ENCODE results near the gene GMFB.

DNA sequence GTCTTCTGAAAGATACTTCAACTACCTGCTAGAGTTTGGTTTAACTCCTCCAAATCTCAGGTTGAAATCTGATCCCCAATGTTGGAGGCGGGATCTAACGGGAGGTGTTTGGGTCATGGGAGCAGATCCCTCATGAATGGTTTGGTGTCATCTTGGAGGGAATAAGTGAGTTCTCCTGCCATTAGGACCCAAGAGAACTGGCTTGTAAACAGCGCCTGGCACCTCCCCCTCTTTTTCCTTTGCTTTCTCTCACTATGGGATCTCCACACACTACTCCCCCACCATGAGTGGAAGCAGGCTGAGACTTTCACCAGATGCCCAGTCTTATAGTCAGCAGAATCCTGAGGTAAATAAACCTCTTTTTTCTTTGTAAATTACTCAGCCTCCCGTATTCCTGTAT, 50.1 kb downstream of the GMFB start:
- TF ChIP-seq, protein P1, sequence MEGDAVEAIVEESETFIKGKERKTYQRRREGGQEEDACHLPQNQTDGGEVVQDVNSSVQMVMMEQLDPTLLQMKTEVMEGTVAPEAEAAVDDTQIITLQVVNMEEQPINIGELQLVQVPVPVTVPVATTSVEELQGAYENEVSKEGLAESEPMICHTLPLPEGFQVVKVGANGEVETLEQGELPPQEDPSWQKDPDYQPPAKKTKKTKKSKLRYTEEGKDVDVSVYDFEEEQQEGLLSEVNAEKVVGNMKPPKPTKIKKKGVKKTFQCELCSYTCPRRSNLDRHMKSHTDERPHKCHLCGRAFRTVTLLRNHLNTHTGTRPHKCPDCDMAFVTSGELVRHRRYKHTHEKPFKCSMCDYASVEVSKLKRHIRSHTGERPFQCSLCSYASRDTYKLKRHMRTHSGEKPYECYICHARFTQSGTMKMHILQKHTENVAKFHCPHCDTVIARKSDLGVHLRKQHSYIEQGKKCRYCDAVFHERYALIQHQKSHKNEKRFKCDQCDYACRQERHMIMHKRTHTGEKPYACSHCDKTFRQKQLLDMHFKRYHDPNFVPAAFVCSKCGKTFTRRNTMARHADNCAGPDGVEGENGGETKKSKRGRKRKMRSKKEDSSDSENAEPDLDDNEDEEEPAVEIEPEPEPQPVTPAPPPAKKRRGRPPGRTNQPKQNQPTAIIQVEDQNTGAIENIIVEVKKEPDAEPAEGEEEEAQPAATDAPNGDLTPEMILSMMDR (IDR thresholded peaks at IDR 0.05), result no peak
- TF ChIP-seq CEBPB (IDR thresholded peaks at IDR 0.05) (no peak), HOXA7 (CRISPR knock-in tag; IDR thresholded peaks at IDR 0.05) (no peak), JUNB (IDR thresholded peaks at IDR 0.05) (no peak), EP300 (IDR thresholded peaks at IDR 0.05) (no peak), NPAS2 (CRISPR knock-in tag; IDR thresholded peaks at IDR 0.05; ENCODE audit: borderline replicate concordance) (no peak), POLR2A (IDR thresholded peaks at IDR 0.05; ENCODE audit: low read length) (no peak)
- TF ChIP-seq, protein P2, sequence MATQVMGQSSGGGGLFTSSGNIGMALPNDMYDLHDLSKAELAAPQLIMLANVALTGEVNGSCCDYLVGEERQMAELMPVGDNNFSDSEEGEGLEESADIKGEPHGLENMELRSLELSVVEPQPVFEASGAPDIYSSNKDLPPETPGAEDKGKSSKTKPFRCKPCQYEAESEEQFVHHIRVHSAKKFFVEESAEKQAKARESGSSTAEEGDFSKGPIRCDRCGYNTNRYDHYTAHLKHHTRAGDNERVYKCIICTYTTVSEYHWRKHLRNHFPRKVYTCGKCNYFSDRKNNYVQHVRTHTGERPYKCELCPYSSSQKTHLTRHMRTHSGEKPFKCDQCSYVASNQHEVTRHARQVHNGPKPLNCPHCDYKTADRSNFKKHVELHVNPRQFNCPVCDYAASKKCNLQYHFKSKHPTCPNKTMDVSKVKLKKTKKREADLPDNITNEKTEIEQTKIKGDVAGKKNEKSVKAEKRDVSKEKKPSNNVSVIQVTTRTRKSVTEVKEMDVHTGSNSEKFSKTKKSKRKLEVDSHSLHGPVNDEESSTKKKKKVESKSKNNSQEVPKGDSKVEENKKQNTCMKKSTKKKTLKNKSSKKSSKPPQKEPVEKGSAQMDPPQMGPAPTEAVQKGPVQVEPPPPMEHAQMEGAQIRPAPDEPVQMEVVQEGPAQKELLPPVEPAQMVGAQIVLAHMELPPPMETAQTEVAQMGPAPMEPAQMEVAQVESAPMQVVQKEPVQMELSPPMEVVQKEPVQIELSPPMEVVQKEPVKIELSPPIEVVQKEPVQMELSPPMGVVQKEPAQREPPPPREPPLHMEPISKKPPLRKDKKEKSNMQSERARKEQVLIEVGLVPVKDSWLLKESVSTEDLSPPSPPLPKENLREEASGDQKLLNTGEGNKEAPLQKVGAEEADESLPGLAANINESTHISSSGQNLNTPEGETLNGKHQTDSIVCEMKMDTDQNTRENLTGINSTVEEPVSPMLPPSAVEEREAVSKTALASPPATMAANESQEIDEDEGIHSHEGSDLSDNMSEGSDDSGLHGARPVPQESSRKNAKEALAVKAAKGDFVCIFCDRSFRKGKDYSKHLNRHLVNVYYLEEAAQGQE (IDR thresholded peaks at IDR 0.05), result no peak

Data from A549 (cell line).